ENCODE results near the gene MRPS25. TPM values are rescaled to one million over a fixed set of nuclear protein-coding genes. Genes with fewer than 3 reads are reported as not detected.

Gene MRPS25
- total and polyA plus RNA-seq, 2 experiments from 2014 or later: 47.9 to 75.0 TPM

DNA sequence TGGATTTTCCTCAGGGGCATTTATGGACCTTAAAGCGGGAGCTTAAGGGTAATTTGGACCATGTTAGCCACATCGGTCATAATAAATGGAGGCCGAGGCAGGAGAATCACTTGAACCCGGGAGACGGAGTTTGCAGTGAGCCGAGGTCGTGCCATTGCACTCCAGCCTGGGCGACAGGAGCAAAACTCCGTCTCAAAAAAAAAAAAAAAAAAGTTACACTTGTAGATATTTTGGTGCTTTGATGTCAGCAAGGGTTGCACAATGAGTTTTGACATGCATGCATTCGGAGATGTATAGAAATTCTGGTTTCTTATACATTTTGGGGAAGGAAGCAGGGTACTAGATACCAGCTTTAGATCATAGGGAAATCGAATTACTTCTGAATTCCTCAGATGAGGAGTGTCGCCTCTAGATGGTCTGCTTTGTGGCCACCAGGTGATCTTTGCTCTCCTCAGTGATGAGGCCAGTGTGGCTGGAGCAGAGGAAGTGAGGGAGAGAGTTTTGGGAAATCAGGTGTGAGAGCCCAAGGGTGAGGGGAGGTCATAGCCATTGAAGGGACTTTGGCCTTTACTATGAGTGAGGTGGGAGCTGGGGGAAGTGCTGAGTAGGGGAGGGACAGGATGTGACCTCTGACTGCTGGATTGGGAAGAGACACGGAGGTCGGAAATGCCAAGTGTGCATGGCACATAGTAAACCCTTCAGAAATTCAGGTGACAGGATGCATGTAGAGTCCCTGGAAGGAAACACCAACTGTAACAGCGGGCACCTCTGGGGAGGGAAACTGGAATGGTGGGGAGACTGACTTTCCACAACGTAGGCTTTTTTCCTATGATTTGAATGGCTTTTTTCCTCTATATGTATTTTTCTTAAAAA is 42.2 kb upstream of the MRPS25 start:
- Histone ChIP-seq H3K4me3 (peak overlapping the region; percentile 14; the same call in 1 of the 2 replicates), H3F3A (replicated peaks; ENCODE audit: low read depth) (no peaks in the 10 kb centered on the region), H4K20me1 (replicated peaks; ENCODE audit: insufficient read depth) (no peaks in the 10 kb centered on the region), H3K4me2 (0 out of 2 replicates have a peak overlapping the region, but pooled peaks have one; percentile 53), H3K9me2 (ENCODE audit: insufficient read depth) (0 out of 2 replicates have a peak, but pooled peaks cover 3% of the 10 kb centered on the region), H3K36me3 (ENCODE audit: insufficient read depth) (no peaks in the 10 kb centered on the region), H3K27me3 (ENCODE audit: insufficient read depth) (no peaks in the 10 kb centered on the region), H3K79me2 (replicated peaks; ENCODE audit: insufficient read depth) (no peaks in the 10 kb centered on the region), H2AFZ (no peak overlapping the region), H3K27ac (ENCODE audit: low read depth) (0 out of 2 replicates have a peak overlapping the region, but pooled peaks have one; percentile 42), H3K4me1 (ENCODE audit: insufficient read depth) (peaks cover 12% of the 10 kb centered on the region; the same call in 1 of the 2 replicates)
- Mint-ChIP-seq H3K36me3 (ENCODE audit: low read depth) (no peaks in the 10 kb centered on the region), H3K4me1 (peaks cover 11% of the 10 kb centered on the region), H3K27me3 (ENCODE audit: insufficient read depth, low read depth, poor library complexity) (peaks cover 3% of the 10 kb centered on the region), H3K9me3 (no peaks in the 10 kb centered on the region), H3K4me3 (no peak overlapping the region), H3K27ac (no peak overlapping the region)
- no peak for TF ChIP-seq CREB1 (CRISPR knock-in tag; IDR thresholded peaks at IDR 0.05; ENCODE audit: low read depth)
- TF ChIP-seq, protein P1, sequence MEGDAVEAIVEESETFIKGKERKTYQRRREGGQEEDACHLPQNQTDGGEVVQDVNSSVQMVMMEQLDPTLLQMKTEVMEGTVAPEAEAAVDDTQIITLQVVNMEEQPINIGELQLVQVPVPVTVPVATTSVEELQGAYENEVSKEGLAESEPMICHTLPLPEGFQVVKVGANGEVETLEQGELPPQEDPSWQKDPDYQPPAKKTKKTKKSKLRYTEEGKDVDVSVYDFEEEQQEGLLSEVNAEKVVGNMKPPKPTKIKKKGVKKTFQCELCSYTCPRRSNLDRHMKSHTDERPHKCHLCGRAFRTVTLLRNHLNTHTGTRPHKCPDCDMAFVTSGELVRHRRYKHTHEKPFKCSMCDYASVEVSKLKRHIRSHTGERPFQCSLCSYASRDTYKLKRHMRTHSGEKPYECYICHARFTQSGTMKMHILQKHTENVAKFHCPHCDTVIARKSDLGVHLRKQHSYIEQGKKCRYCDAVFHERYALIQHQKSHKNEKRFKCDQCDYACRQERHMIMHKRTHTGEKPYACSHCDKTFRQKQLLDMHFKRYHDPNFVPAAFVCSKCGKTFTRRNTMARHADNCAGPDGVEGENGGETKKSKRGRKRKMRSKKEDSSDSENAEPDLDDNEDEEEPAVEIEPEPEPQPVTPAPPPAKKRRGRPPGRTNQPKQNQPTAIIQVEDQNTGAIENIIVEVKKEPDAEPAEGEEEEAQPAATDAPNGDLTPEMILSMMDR (conservative IDR thresholded peaks at IDR 0.05; ENCODE audit: low read depth in 2 of 2): no peak
- no peak for TF ChIP-seq STAT1 (IDR thresholded peaks at IDR 0.05; ENCODE audit: unreplicated experiment)
- TF ChIP-seq POLR2AphosphoS5 (IDR thresholded peaks at IDR 0.05; ENCODE audit: low read depth): no peak
- no peak for TF ChIP-seq ZNF331 (CRISPR knock-in tag; IDR thresholded peaks at IDR 0.05; ENCODE audit: low read depth)
- TF ChIP-seq EZH2phosphoT487 (IDR thresholded peaks at IDR 0.05; ENCODE audit: unreplicated experiment): no peak
- TF ChIP-seq, protein P2, sequence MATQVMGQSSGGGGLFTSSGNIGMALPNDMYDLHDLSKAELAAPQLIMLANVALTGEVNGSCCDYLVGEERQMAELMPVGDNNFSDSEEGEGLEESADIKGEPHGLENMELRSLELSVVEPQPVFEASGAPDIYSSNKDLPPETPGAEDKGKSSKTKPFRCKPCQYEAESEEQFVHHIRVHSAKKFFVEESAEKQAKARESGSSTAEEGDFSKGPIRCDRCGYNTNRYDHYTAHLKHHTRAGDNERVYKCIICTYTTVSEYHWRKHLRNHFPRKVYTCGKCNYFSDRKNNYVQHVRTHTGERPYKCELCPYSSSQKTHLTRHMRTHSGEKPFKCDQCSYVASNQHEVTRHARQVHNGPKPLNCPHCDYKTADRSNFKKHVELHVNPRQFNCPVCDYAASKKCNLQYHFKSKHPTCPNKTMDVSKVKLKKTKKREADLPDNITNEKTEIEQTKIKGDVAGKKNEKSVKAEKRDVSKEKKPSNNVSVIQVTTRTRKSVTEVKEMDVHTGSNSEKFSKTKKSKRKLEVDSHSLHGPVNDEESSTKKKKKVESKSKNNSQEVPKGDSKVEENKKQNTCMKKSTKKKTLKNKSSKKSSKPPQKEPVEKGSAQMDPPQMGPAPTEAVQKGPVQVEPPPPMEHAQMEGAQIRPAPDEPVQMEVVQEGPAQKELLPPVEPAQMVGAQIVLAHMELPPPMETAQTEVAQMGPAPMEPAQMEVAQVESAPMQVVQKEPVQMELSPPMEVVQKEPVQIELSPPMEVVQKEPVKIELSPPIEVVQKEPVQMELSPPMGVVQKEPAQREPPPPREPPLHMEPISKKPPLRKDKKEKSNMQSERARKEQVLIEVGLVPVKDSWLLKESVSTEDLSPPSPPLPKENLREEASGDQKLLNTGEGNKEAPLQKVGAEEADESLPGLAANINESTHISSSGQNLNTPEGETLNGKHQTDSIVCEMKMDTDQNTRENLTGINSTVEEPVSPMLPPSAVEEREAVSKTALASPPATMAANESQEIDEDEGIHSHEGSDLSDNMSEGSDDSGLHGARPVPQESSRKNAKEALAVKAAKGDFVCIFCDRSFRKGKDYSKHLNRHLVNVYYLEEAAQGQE (IDR thresholded peaks at IDR 0.05; ENCODE audit: unreplicated experiment): no peak
- no peak for TF ChIP-seq ZNF114 (CRISPR knock-in tag; IDR thresholded peaks at IDR 0.05)
- TF ChIP-seq, protein P3, sequence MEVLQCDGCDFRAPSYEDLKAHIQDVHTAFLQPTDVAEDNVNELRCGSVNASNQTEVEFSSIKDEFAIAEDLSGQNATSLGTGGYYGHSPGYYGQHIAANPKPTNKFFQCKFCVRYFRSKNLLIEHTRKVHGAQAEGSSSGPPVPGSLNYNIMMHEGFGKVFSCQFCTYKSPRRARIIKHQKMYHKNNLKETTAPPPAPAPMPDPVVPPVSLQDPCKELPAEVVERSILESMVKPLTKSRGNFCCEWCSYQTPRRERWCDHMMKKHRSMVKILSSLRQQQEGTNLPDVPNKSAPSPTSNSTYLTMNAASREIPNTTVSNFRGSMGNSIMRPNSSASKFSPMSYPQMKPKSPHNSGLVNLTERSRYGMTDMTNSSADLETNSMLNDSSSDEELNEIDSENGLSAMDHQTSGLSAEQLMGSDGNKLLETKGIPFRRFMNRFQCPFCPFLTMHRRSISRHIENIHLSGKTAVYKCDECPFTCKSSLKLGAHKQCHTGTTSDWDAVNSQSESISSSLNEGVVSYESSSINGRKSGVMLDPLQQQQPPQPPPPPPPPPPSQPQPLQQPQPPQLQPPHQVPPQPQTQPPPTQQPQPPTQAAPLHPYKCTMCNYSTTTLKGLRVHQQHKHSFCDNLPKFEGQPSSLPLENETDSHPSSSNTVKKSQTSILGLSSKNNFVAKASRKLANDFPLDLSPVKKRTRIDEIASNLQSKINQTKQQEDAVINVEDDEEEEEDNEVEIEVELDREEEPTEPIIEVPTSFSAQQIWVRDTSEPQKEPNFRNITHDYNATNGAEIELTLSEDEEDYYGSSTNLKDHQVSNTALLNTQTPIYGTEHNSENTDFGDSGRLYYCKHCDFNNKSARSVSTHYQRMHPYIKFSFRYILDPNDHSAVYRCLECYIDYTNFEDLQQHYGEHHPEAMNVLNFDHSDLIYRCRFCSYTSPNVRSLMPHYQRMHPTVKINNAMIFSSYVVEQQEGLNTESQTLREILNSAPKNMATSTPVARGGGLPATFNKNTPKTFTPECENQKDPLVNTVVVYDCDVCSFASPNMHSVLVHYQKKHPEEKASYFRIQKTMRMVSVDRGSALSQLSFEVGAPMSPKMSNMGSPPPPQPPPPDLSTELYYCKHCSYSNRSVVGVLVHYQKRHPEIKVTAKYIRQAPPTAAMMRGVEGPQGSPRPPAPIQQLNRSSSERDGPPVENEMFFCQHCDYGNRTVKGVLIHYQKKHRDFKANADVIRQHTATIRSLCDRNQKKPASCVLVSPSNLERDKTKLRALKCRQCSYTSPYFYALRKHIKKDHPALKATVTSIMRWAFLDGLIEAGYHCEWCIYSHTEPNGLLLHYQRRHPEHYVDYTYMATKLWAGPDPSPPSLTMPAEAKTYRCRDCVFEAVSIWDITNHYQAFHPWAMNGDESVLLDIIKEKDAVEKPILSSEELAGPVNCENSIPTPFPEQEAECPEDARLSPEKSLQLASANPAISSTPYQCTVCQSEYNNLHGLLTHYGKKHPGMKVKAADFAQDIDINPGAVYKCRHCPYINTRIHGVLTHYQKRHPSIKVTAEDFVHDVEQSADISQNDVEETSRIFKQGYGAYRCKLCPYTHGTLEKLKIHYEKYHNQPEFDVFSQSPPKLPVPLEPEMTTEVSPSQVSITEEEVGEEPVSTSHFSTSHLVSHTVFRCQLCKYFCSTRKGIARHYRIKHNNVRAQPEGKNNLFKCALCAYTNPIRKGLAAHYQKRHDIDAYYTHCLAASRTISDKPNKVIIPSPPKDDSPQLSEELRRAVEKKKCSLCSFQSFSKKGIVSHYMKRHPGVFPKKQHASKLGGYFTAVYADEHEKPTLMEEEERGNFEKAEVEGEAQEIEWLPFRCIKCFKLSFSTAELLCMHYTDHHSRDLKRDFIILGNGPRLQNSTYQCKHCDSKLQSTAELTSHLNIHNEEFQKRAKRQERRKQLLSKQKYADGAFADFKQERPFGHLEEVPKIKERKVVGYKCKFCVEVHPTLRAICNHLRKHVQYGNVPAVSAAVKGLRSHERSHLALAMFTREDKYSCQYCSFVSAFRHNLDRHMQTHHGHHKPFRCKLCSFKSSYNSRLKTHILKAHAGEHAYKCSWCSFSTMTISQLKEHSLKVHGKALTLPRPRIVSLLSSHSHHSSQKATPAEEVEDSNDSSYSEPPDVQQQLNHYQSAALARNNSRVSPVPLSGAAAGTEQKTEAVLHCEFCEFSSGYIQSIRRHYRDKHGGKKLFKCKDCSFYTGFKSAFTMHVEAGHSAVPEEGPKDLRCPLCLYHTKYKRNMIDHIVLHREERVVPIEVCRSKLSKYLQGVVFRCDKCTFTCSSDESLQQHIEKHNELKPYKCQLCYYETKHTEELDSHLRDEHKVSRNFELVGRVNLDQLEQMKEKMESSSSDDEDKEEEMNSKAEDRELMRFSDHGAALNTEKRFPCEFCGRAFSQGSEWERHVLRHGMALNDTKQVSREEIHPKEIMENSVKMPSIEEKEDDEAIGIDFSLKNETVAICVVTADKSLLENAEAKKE (CRISPR knock-in tag; IDR thresholded peaks at IDR 0.05): no peak
- TF ChIP-seq JUNB (IDR thresholded peaks at IDR 0.05; ENCODE audit: unreplicated experiment): no peak
- no peak for TF ChIP-seq NANOG (IDR thresholded peaks at IDR 0.05; ENCODE audit: borderline replicate concordance)
- TF ChIP-seq, protein P4, sequence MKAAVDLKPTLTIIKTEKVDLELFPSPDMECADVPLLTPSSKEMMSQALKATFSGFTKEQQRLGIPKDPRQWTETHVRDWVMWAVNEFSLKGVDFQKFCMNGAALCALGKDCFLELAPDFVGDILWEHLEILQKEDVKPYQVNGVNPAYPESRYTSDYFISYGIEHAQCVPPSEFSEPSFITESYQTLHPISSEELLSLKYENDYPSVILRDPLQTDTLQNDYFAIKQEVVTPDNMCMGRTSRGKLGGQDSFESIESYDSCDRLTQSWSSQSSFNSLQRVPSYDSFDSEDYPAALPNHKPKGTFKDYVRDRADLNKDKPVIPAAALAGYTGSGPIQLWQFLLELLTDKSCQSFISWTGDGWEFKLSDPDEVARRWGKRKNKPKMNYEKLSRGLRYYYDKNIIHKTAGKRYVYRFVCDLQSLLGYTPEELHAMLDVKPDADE (IDR thresholded peaks at IDR 0.05): no peak
- no peak for TF ChIP-seq EZH2 (IDR thresholded peaks at IDR 0.05; ENCODE audit: low read depth, unreplicated experiment)
- ATAC-seq (peak; percentile 44), DNase-seq (ENCODE audit: low spot score) (peak; percentile 28)

Measured in GM23338 (cell line).